HUES48 (cell line): ENCODE results near the gene CCNE1.

Experiments
- H3K27ac ChIP-seq: one replicate; pipeline ENCODE4 v1.7.0; 2013; ENCODE audit warnings: low read depth, low read length, inconsistent platforms
- H3K27me3 ChIP-seq: 2 replicates; pipeline ENCODE4 v1.6.1; 2013; ENCODE audit warnings: mild to moderate bottlenecking, low read length; ENCODE audit not compliant: control insufficient read depth, insufficient read depth
- H3K36me3 ChIP-seq: 2 replicates; pipeline ENCODE4 v1.6.1; 2013; ENCODE audit warnings: low read length; ENCODE audit not compliant: control insufficient read depth, insufficient read depth
- H3K4me1 ChIP-seq: 2 replicates; pipeline ENCODE4 v1.6.1; 2013; ENCODE audit warnings: mild to moderate bottlenecking, low read length; ENCODE audit not compliant: control insufficient read depth, insufficient read depth
- H3K4me3 ChIP-seq: 2 replicates; pipeline ENCODE4 v1.5.1; 2013; ENCODE audit warnings: mild to moderate bottlenecking, low read depth, low read length
- H3K9ac ChIP-seq: 2 replicates; pipeline ENCODE4 v1.6.1; 2013; ENCODE audit warnings: mild to moderate bottlenecking, low read depth, low read length, moderate library complexity
- H3K9me3 ChIP-seq: 2 replicates; pipeline ENCODE4 v1.6.1; 2013; ENCODE audit warnings: low read length; ENCODE audit not compliant: control insufficient read depth, insufficient read depth

Gene CCNE1

DNA sequence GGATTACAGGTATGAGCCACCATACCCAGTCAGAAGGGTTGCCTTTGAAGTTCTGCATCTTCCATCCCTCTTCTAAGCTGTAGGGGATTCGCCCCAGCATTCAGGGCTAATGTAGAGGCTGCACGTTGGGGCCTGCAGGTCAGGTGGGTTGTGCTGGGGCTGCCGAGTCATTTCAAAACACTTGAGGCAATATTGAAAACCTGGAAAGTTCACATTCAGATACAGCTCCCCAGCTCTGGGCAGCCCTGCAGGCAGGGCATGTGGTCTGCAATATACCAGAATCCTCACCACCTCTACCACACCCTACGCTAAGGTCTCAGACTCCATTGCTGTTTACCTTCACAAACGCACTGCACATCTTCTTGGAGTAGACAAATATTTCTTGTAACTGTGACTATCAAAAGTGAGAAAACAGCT, 24.6 kb downstream of the CCNE1 start:
- Histone ChIP-seq H3K9ac (no peak overlapping the region), H3K27ac (no peak overlapping the region), H3K4me3 (no peak overlapping the region), H3K4me1 (no peaks in the 10 kb centered on the region), H3K27me3 (no peaks in the 10 kb centered on the region), H3K9me3 (no peaks in the 10 kb centered on the region), H3K36me3 (no peaks in the 10 kb centered on the region)

DNA sequence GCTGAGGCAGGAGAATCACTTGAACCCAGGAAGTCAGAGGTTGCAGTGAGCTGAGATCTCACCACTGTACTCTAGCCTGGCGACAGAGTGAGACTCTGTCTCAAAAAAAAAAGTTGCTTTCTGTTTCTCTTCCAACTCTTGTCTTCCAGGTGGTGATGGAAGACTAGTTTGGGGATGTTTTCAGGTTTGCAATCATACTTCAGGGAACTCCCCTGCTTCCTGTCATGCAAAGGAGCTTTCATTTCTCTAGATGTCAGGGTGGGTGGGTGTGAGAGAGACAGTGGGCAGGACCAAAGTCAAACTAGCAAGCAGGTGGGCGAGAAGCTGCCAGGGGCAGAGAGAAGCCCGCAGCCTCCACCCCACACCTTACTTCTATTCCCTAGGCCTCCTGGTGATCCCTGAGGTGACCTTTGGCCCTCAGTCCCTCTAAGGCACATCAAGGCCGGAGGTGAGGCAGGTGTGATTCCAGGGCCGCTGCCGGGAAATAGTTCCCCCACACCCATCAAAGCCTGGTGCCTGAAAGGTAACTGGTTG, 25.7 kb downstream of the CCNE1 start:
- Histone ChIP-seq H3K36me3 (no peaks in the 10 kb centered on the region), H3K9me3 (no peaks in the 10 kb centered on the region), H3K27me3 (no peaks in the 10 kb centered on the region), H3K9ac (no peak overlapping the region), H3K4me1 (no peaks in the 10 kb centered on the region; the same call in 1 of the 2 replicates), H3K4me3 (no peak overlapping the region), H3K27ac (no peak overlapping the region)

DNA sequence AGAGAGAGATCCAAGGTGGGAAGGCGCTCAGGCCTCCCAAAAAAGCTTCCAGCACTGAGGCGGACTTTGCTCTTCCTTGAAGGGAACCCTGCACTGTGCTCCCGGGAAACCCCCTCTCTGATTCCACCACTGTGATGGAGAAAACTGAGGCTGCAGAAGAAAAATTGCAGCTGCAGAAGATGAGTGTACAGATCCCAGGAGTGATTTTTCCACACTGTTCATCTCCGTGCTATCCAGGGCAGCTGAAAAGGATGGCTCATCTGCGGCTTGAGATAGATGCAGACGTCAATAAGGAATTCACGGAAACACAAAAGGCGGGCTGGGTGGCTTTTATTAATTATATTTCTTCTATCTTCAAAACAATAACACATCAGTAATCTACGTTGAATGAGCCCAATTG, 26.2 kb downstream of the CCNE1 start:
- no peaks in the 10 kb centered on the region; the same call in 1 of the 2 replicates for H3K4me1 ChIP-seq
- no peak overlapping the region for H3K9ac ChIP-seq
- no peaks in the 10 kb centered on the region for H3K9me3 ChIP-seq
- no peaks in the 10 kb centered on the region; the same call in 1 of the 2 replicates for H3K27me3 ChIP-seq
- H3K4me3 ChIP-seq, result no peak overlapping the region
- no peaks in the 10 kb centered on the region for H3K36me3 ChIP-seq
- H3K27ac ChIP-seq, result no peak overlapping the region

DNA sequence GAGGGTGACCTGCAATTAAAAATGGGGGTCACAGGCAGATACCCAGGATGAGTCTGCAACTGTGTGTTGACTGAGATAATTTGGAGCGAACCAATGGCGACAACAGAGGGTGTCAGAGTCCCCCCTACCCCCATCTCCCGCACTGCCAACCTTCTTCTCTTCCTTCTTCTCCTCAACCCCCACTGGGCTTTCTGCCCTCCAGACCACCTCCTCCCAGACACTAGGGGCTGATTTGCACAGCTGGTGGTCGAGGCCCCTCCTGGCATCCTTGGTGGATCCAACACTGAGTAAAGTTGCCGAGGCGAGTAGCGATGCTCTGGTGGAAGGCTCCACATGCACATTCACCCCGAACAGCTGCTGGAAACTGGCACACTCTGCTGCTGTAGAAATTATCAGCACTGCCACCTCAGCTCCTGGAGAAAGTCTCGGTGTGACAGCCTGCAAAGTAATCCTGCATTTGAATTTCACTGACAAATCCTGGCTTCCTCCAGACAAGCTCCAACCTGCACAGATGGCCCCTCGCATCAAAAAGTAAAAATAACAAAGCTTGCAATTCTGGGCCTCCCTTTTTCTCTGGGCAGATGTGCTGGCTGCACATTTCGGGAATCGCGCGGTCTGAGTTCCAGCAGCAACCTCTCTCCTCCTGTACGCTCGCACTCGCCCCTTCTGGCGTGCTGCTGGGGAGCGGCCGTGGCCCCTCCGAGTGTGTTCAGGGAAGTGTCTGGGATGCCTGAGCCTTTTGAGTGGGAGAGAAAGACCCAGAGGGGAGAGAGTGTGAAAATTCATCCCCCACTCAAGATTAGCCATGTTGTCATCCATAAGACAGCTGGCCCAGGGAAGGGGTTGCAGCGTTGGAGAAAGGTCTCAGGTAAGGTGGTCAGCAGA, 28.5 kb downstream of the CCNE1 start:
- peaks cover 5% of the 10 kb centered on the region; the same call in 1 of the 2 replicates for H3K4me1 ChIP-seq
- no peaks in the 10 kb centered on the region for H3K9me3 ChIP-seq
- H3K27ac ChIP-seq, result no peak overlapping the region
- peaks cover 9% of the 10 kb centered on the region for H3K27me3 ChIP-seq
- H3K9ac ChIP-seq, result no peak overlapping the region
- H3K4me3 ChIP-seq, result no peak overlapping the region
- H3K36me3 ChIP-seq, result no peaks in the 10 kb centered on the region

DNA sequence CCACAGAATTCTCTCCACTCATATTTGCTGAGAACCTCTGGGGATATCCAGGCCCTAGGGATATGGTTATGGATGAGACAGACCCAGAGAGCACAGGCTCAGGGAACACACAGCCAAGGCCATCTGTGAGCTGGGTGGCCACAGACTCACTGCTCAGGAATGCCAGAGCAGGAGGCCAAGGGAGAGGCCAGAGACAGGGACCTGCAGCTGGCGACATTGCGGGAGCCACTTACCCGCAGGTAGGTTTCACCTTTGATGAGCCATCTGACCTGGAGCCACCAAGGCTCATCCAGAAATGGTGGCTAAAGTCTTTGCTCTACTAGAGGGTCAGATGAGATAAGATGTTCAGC, 29.4 kb downstream of the CCNE1 start:
- Histone ChIP-seq H3K36me3 (no peaks in the 10 kb centered on the region), H3K4me1 (peaks cover 9% of the 10 kb centered on the region; the same call in 1 of the 2 replicates), H3K27ac (no peak overlapping the region), H3K27me3 (peaks cover 9% of the 10 kb centered on the region), H3K4me3 (no peak overlapping the region), H3K9ac (no peak overlapping the region), H3K9me3 (no peaks in the 10 kb centered on the region)

DNA sequence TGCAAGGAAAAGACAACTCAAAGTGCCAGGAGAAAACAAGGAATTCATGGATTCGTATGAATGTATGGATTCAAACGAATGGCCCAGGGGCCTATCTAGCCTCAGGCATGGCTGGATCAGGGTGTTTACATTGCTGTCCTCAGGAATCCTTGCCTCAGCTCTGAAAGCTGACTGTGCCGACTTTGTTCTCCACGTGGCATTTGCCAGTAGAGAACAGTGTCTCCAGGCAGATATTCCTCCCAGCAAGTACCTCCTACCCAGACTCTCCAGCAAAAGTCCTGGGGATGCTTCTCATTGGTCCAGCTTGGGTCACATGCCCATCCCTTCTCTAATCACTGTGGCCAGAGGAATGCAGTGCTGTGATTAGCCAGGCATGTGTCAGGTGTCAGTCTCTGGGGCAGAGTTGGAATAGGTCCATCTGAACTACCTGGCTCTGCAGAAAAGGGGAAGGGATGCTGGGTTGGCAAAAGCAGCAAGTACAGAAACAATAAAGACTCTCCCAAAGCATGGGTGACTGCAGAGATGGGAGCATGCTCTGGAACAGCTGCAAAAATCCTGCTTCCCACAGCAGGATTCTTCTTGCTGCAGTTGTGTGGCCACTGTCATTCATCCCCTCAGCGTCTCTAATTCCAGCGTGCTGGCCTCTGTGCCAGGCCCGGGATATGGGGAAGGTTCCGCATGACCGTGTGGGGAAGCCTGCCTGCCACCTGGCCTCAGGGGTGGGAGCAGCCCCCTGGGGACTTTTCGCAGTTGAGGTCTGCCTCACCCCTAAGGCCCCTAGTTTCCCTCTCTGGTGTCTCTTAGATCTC, 30.0 kb downstream of the CCNE1 start:
- no peak overlapping the region for H3K9ac ChIP-seq
- H3K4me1 ChIP-seq, result peaks cover 9% of the 10 kb centered on the region; the same call in 1 of the 2 replicates
- H3K27ac ChIP-seq, result no peak overlapping the region
- H3K27me3 ChIP-seq, result peaks cover 9% of the 10 kb centered on the region
- H3K36me3 ChIP-seq, result no peaks in the 10 kb centered on the region
- no peaks in the 10 kb centered on the region for H3K9me3 ChIP-seq
- H3K4me3 ChIP-seq, result no peak overlapping the region

DNA sequence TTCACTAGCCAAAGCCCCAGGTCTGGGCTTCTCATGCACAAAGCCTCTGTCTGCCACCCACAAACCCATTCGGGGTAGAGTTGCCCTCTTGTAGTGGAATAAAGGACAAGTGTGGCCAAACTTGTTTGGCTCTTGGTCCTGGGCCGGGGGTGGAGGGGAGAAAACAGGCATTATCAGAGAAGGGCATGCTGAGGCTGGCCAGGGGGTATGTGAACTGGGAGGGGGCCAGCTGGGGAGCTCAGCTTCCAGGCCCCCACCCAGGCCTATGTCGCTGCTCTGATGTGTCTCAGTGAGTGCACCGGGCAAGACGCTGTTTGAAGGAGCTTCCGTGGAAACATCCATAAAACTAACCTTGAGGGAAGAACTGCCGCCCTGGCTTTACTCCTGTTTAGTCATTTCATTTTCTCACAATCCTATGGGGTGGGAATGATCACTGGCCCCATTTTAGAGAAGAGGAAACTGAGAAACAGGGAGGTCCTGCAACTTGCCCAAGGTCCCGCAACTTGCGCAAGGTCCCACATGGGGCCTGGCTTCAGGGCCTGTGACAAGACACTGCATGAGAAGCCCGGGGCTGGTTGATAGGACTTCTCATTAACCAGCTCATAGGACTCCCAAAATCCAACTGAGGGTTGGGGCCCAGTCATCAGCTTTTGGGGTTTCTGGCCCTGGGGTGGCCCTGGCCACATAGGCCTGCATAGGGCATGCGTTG, 30.8 kb downstream of the CCNE1 start:
- Histone ChIP-seq H3K4me3 (peak overlapping the region; percentile 68; the same call in 1 of the 2 replicates), H3K4me1 (peaks cover 9% of the 10 kb centered on the region; the same call in 1 of the 2 replicates), H3K9me3 (no peaks in the 10 kb centered on the region), H3K9ac (no peak overlapping the region), H3K27me3 (peaks cover 9% of the 10 kb centered on the region), H3K27ac (no peak overlapping the region), H3K36me3 (no peaks in the 10 kb centered on the region)

DNA sequence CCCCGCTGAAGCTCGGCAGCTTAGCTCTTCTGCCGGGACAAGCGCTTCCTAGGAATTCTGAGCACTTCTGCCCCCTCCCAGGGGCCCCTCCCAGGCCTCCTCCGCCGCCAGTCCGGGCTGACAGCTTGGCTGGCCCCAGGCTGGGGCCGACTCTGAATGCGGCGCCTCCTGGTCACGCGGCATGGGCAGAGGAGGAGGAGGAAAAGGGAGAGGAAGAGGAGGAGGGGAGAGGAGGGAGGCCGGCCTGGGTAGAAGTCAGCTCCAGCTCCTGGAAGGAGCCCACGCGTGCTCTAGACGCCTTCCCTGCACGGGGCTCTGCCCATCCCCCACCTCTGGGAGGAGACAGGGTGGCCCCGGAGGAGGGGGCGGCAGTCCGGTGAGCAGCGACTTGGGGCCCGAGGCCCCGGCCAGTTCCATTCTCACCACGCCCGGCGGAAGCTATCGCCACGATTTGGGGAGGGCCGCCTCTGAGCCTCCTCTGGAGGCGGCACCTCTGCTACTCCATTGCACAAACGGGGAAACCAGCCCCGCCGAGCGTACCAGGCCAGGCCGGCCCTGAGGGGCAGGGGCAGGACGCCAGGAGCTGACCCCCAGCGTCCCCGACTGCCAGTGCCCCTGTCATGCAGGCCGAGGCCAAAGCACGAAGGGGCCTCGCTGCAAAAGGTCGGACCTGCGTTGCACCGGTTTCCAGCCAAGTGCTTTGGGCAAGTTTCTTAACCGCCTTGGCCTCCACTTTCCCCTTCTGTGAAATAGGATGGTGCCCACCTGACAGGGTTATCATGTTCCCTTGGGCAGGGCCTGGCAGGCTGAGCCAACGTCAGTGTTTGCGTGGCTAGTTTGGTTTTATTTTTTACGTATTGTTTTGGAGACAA, 31.6 kb downstream of the CCNE1 start:
- no peaks in the 10 kb centered on the region for H3K36me3 ChIP-seq
- peaks cover 9% of the 10 kb centered on the region for H3K27me3 ChIP-seq
- H3K9ac ChIP-seq, result no peak overlapping the region
- no peaks in the 10 kb centered on the region for H3K9me3 ChIP-seq
- peak overlapping the region; percentile 68 for H3K4me3 ChIP-seq
- H3K4me1 ChIP-seq, result peaks cover 9% of the 10 kb centered on the region; the same call in 1 of the 2 replicates
- H3K27ac ChIP-seq, result no peak overlapping the region

DNA sequence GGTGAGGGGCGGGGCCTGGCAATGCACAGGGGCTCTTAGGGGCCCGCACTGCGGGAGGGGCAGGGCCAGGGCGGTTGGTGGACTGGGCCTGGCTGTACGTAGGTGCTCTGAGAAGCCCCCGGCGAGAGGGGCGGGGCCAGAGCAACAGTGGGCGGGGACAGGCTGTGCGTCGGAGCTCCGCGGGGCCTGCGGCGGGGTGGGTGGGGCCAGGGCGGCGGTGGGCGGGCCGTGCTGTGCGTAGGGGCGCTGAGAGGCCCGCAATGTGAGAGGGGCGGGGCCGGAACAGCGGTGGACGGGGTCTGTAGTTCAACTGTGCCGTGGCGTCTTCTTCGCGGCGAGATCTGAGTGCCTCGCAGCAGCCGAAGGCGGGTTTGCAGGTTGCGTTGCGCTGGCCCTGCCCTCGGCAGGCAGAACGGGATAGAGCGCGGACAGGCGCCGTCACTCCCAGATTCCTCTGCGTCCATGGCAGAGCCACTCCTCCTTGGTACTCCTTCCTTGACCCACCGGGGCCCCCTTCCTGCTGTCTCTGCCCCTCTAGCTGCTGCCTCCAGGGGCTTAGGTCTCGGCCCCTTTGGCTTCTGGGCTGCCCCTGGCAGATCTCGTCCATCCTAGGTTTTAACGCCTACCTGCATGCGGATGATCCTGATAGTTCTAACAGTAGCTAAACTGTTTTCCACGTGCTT, 33.2 kb downstream of the CCNE1 start:
- H3K4me3 ChIP-seq, result peak overlapping the region; percentile 68
- H3K36me3 ChIP-seq, result no peaks in the 10 kb centered on the region
- H3K27me3 ChIP-seq, result peaks cover 9% of the 10 kb centered on the region
- peak overlapping the region; percentile 53 for H3K27ac ChIP-seq
- no peaks in the 10 kb centered on the region for H3K9me3 ChIP-seq
- peaks cover 9% of the 10 kb centered on the region; the same call in 1 of the 2 replicates for H3K4me1 ChIP-seq
- no peak overlapping the region for H3K9ac ChIP-seq
